H1 (cell line): ENCODE results near the gene CYGB. TPM values are rescaled to one million over a fixed set of nuclear protein-coding genes. Genes with fewer than 3 reads are reported as not detected.
A peak's percentile ranks its signal among the peaks of the same experiment; 100 is the strongest.

Source experiments
- CTCF ChIA-PET: fragments of 300-600 bp; sonication (Branson Sonifier 250); formaldehyde crosslinking; loops from one replicate; lab custom pipeline; 2021; ENCODE audit not compliant: partially characterized antibody; lab: Charles Lee
- POLR2A ChIA-PET: fragments of 300-600 bp; sonication (Branson Sonifier 250); formaldehyde crosslinking; loops from one replicate; lab custom pipeline; 2021; ENCODE audit warnings: inconsistent platforms; ENCODE audit not compliant: partially characterized antibody; lab: Charles Lee
- DNase-seq, 2 experiments: peaks; one replicate each; pipeline versions ENCODE4 v3.0.0 to v3.0.0-alpha.2; 2010 to 2022; ENCODE audit warnings: low spot score in 2 of 2, low read depth in 1 of 2, mixed read lengths in 1 of 2
- FAIRE-seq: peaks from 2 replicates; lab custom pipeline; 2011; peaks lifted over from hg19 to GRCh38; lab: Jason Lieb, UNC
- H2AFZ ChIP-seq: 2 replicates; pipeline ENCODE4 v1.8.1; 2012; ENCODE audit warnings: low read length, inconsistent platforms
- H2AK5ac ChIP-seq: 2 replicates; pipeline ENCODE4 v1.6.1; 2013; ENCODE audit warnings: low read depth, low read length
- H2BK120ac ChIP-seq: replicated peaks from 2 replicates; pipeline ENCODE3; 2013; ENCODE audit warnings: low read depth, low read length, inconsistent platforms
- H2BK12ac ChIP-seq: 2 replicates; pipeline ENCODE4 v1.6.1; 2013; ENCODE audit warnings: low read depth, low read length
- H2BK15ac ChIP-seq: 2 replicates; pipeline ENCODE4 v1.6.1; 2013; ENCODE audit warnings: low read length
- H2BK20ac ChIP-seq: 2 replicates; pipeline ENCODE4 v1.6.1; 2013; ENCODE audit warnings: low read length
- H2BK5ac ChIP-seq: 2 replicates; pipeline ENCODE4 v1.6.1; 2013; ENCODE audit warnings: low read depth, low read length
- H3K14ac ChIP-seq: 2 replicates; pipeline ENCODE4 v1.6.1; 2013; ENCODE audit warnings: inconsistent platforms; ENCODE audit not compliant: insufficient read length
- H3K18ac ChIP-seq: 2 replicates; pipeline ENCODE4 v1.6.1; 2013; ENCODE audit warnings: low read length; ENCODE audit errors: extremely low read depth
- H3K23ac ChIP-seq: 2 replicates; pipeline ENCODE4 v1.6.1; 2013; ENCODE audit warnings: inconsistent platforms; ENCODE audit not compliant: insufficient read length
- H3K23me2 ChIP-seq: 2 replicates; pipeline ENCODE4 v1.6.1; 2013; ENCODE audit warnings: low read depth, low read length
- H3K27ac ChIP-seq: 2 replicates; pipeline ENCODE4 v1.6.1; 2011; ENCODE audit warnings: low read depth, low read length, inconsistent platforms
- H3K27me3 ChIP-seq, 4 experiments: replicated peaks in 1 of 4; 1 replicate in 1 of 4; 2 replicates in 3 of 4; pipeline versions ENCODE4 v1.6.1 to v1.8.1; 2011 to 2013; ENCODE audit warnings: low read length in 3 of 4, mild to moderate bottlenecking in 3 of 4, inconsistent platforms in 2 of 4, mixed read lengths in 2 of 4, moderate library complexity in 1 of 4; ENCODE audit not compliant: control insufficient read depth in 3 of 4, insufficient read depth in 3 of 4; ENCODE audit errors: extremely low read depth in 1 of 4
- H3K36me3 ChIP-seq, 4 experiments: 2 replicates each; pipeline versions ENCODE4 v1.6.1 to v1.8.1; 2011 to 2013; ENCODE audit warnings: mild to moderate bottlenecking in 4 of 4, low read length in 3 of 4, moderate library complexity in 2 of 4, control low read depth in 1 of 4, inconsistent platforms in 1 of 4; ENCODE audit not compliant: insufficient read depth in 4 of 4, control insufficient read depth in 2 of 4
- H3K4ac ChIP-seq: replicated peaks from 2 replicates; pipeline ENCODE3; 2013; ENCODE audit warnings: low read length, low read depth, mixed read lengths, inconsistent platforms; ENCODE audit not compliant: insufficient read length
- H3K4me1 ChIP-seq, 4 experiments: replicated peaks in 1 of 4; 1 replicate in 1 of 4; 2 replicates in 3 of 4; pipeline versions ENCODE4 v1.6.1 to v1.8.1; 2011 to 2013; ENCODE audit warnings: low read length in 3 of 4, inconsistent platforms in 2 of 4, mixed read lengths in 1 of 4; ENCODE audit not compliant: insufficient read depth in 4 of 4, control insufficient read depth in 3 of 4
- H3K4me2 ChIP-seq, 2 experiments: 2 replicates each; pipeline versions ENCODE4 v1.6.1 to v1.8.1; 2011 to 2013; ENCODE audit warnings: low read depth in 2 of 2, low read length in 2 of 2, control low read depth in 1 of 2, inconsistent platforms in 1 of 2, mild to moderate bottlenecking in 1 of 2; ENCODE audit not compliant: insufficient read depth in 1 of 2
- H3K4me3 ChIP-seq, 4 experiments: fragments of 200-600, 300-600 bp in 1 of 4; sonication (generic), shearing (Covaris generic), sonication (Bioruptor Twin) in 1 of 4; 2 replicates each; pipeline versions ENCODE4 v1.5.1 to v1.8.1; 2011 to 2016; ENCODE audit warnings: low read length in 4 of 4, low read depth in 3 of 4, control low read depth in 2 of 4, inconsistent platforms in 2 of 4, mild to moderate bottlenecking in 2 of 4, mixed read lengths in 1 of 4, moderate library complexity in 1 of 4; ENCODE audit not compliant: insufficient read depth in 2 of 4; ENCODE audit errors: extremely low read depth in 1 of 4
- H3K56ac ChIP-seq: replicated peaks from 2 replicates; pipeline ENCODE3; 2013; ENCODE audit warnings: low read depth, mild to moderate bottlenecking, mixed read lengths, low read length, inconsistent platforms; ENCODE audit not compliant: insufficient read length
- H3K79me1 ChIP-seq: 2 replicates; pipeline ENCODE4 v1.6.1; 2013; ENCODE audit warnings: low read depth, low read length, control low read depth
- H3K79me2 ChIP-seq, 2 experiments: 2 replicates each; pipeline versions ENCODE4 v1.6.1 to v1.8.1; 2012 to 2013; ENCODE audit warnings: low read length in 2 of 2, mild to moderate bottlenecking in 2 of 2, inconsistent platforms in 1 of 2; ENCODE audit not compliant: insufficient read depth in 2 of 2, control insufficient read depth in 1 of 2
- H3K9ac ChIP-seq, 4 experiments: replicated peaks in 1 of 4; 1 replicate in 1 of 4; 2 replicates in 3 of 4; pipeline versions ENCODE4 v1.6.1 to v1.8.1; 2011 to 2013; ENCODE audit warnings: low read depth in 3 of 4, low read length in 3 of 4, control low read depth in 2 of 4, mild to moderate bottlenecking in 2 of 4, moderate library complexity in 2 of 4, inconsistent platforms in 1 of 4; ENCODE audit errors: extremely low read depth in 1 of 4
- H3K9me3 ChIP-seq, 2 experiments: 2 replicates each; pipeline versions ENCODE4 v1.6.1 to v1.8.1; 2012 to 2013; ENCODE audit warnings: mild to moderate bottlenecking in 2 of 2, moderate library complexity in 2 of 2, control low read depth in 1 of 2, inconsistent platforms in 1 of 2, low read depth in 1 of 2, low read length in 1 of 2, mixed read lengths in 1 of 2; ENCODE audit not compliant: insufficient read depth in 2 of 2
- H4K20me1 ChIP-seq, 2 experiments: replicated peaks in 1 of 2; 2 replicates each; pipeline versions ENCODE3 to v1.8.1; 2011 to 2013; ENCODE audit warnings: inconsistent platforms in 2 of 2, low read length in 2 of 2, mild to moderate bottlenecking in 1 of 2; ENCODE audit not compliant: insufficient read depth in 2 of 2, control insufficient read depth in 1 of 2
- H4K5ac ChIP-seq: 2 replicates; pipeline ENCODE4 v1.6.1; 2013; ENCODE audit warnings: low read length, low read depth, mixed read lengths, inconsistent platforms; ENCODE audit not compliant: insufficient read length
- H4K8ac ChIP-seq: 2 replicates; pipeline ENCODE4 v1.8.0; 2013; ENCODE audit warnings: mild to moderate bottlenecking, moderate library complexity, low read length, inconsistent platforms; ENCODE audit not compliant: insufficient read depth; ENCODE audit errors: extremely low read depth
- H4K91ac ChIP-seq: replicated peaks from 2 replicates; pipeline ENCODE3; 2013; ENCODE audit warnings: low read length, mixed read lengths, inconsistent platforms; ENCODE audit not compliant: insufficient read length
- ATF2 ChIP-seq: IDR thresholded peaks from 2 replicates; pipeline ENCODE4 v1.6.1; 2012; ENCODE audit warnings: low read length, inconsistent platforms
- CHD1 ChIP-seq: IDR thresholded peaks from 2 replicates; pipeline ENCODE4 v1.6.1; 2012; ENCODE audit warnings: low read depth, low read length, improper control_type of control experiment
- EGR1 ChIP-seq: IDR thresholded peaks from 2 replicates; pipeline ENCODE4 v1.6.1; 2011; ENCODE audit warnings: low read depth, low read length, borderline replicate concordance
- EZH2 ChIP-seq: fragments of 200-600 bp; sonication (generic); IDR thresholded peaks from 2 replicates; pipeline ENCODE4 v1.7.1; 2012; ENCODE audit warnings: low read depth, mild to moderate bottlenecking, moderate library complexity, low read length, inconsistent platforms; ENCODE audit not compliant: severe bottlenecking
- KDM5A ChIP-seq: fragments of 200-600 bp; IDR thresholded peaks from 2 replicates; pipeline ENCODE4 v1.7.1; 2012; ENCODE audit warnings: mild to moderate bottlenecking, low read length, inconsistent platforms, mixed read lengths
- SAP30 ChIP-seq: fragments of 300-600 bp; sonication (generic); IDR thresholded peaks from 2 replicates; pipeline ENCODE4 v1.7.1; 2012; ENCODE audit warnings: low read length, moderate library complexity, mild to moderate bottlenecking, inconsistent platforms; ENCODE audit not compliant: insufficient read depth, insufficient replicate concordance
- TCF12 ChIP-seq: IDR thresholded peaks from 2 replicates; pipeline ENCODE4 v1.6.1; 2011; ENCODE audit warnings: low read depth, mild to moderate bottlenecking, low read length
- WGBS, 2 experiments: shearing (Covaris generic) in 1 of 2; methylation state at CpG; one replicate each; pipeline versions ENCODE4 v1.1.6 to v1.1.7; 2013 to 2015; ENCODE audit warnings: low lambda C conversion rate in 2 of 2, mixed read lengths in 2 of 2, inconsistent platforms in 1 of 2, low coverage in 1 of 2, missing lambda C conversion rate in 1 of 2; ENCODE audit not compliant: insufficient replicate concordance in 2 of 2, insufficient coverage in 1 of 2, insufficient read length in 1 of 2; ENCODE audit errors: extremely low coverage in 1 of 2, missing lambda C conversion rate in 1 of 2; 5-methylcytosine and 5-hydroxymethylcytosine counted together
- polyA plus RNA-seq, 7 experiments: library from polyadenylated mRNA; depleted of rRNA in 3 of 7; stranded (reverse) in 5 of 7; unstranded in 2 of 7; fragments of >200 nt in 5 of 7; fragments of 200-250 nt in 2 of 7; gene quantifications; 1 replicate in 5 of 7; 2 replicates in 1 of 7; 4 replicates in 1 of 7; pipeline versions ENCODE4 v1.2.1 to v1.2.3, GENCODE V29; 2011 to 2013; ENCODE audit warnings: missing spikeins in 2 of 7, mixed read lengths in 2 of 7
- total RNA-seq: library from RNA; stranded (reverse); fragmentation: NEBNext Ultra II Directional; extraction: Animal tissue kit (Norgen Biotek cat#: 25700); gene quantifications from 2 replicates; pipeline ENCODE4 v1.2.1, GENCODE V29; 2021

CYGB gene
- total and polyA plus RNA-seq, 2 of the 8 experiments (the other 6 are each of a cell fraction or from before 2014, with no cell fraction given), result 2.7 to 3.7 TPM

DNA sequence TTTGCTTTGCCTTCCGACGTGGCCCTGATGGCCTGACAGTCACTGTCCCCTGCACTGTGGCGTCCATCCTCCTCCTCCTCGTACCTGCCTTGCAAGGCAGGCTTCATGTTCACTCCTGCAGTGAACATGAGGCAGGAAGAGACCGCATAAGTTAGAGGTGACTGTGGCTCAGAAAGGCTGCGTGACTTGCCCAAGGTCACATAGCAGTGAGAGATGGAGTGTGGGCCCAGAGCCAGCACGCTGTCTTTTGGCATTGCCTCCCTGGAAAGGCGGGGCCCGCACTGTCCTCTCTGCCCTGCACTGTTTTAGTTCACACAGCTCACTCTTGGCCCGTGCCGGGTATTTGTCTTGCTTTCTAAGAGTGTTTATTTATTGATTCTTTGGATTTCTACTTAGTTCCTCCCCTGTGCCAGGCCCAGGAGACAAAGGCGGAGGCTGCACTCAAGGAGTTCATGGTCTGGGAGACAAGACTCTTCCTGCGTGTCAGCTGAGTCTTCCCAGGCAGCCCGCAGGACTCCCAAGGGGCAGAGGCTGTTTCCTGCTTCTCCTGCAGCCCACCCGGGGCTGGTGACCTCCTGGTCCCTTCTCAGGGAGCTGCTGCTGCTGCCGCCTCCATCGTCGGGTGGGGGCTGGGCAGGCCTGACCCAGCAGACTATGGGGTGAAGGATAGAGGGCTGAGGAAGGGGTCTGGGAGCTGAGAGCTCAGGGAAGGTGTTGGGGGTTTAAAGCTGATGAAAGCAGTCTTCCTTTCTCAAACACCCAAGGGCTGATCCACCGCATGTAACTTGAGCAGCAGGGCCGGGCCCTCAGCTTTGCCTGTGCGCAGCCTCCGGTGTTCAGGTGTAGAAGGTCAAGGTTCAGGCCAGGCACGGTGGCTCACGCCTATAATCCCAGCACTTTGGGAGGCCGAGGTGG lies 12.7 kb downstream of the CYGB start:
- peak overlapping the region; percentile 61; the same call in 1 of the 2 replicates for H2BK20ac ChIP-seq
- CTCF ChIA-PET, result interaction anchor here (0.9 to 10.8 kb wide), 13 partner anchors 12 to 189 kb away, joined by 3 to 260 read pairs (median 17); partner anchors contain the start of genes CYGB, PRCD and RHBDF2
- H3K4ac ChIP-seq, result no peak overlapping the region
- no peak overlapping the region for H3K23ac ChIP-seq
- no peaks in the 10 kb centered on the region for H3K23me2 ChIP-seq
- no peaks in the 10 kb centered on the region for H3K79me2 ChIP-seq
- H3K4me3 ChIP-seq, result no peak overlapping the region
- H3K4me2 ChIP-seq, result no peak overlapping the region
- peak overlapping the region; percentile 96; the same call in 1 of the 2 replicates for H2BK15ac ChIP-seq
- no peak overlapping the region for H4K5ac ChIP-seq
- H3K14ac ChIP-seq, result no peak overlapping the region
- H3K27ac ChIP-seq, result no peak overlapping the region
- no peaks in the 10 kb centered on the region for H3K36me3 ChIP-seq
- no peak overlapping the region for H3K56ac ChIP-seq
- DNase-seq, result no peak
- H3K79me1 ChIP-seq, result no peaks in the 10 kb centered on the region; the same call in 1 of the 2 replicates
- H3K9me3 ChIP-seq, result no peaks in the 10 kb centered on the region
- FAIRE-seq, result no peak
- WGBS, 2 experiments, result 87% methylated on average over 25 of the region's 25 CpGs; no CpG with 5 or more reads in 1 of the 2 experiments
- peaks cover 0 to 26% (median 18%) of the 10 kb centered on the region in 4 experiments; a peak in 6 of 7 replicates for H3K4me1 ChIP-seq
- H2BK5ac ChIP-seq, result peak overlapping the region; percentile 48; the same call in 1 of the 2 replicates
- H3K18ac ChIP-seq, result no peak overlapping the region; the same call in 1 of the 2 replicates
- POLR2A ChIA-PET, result interaction anchor here (0.7 to 6.3 kb wide), 7 partner anchors 19 to 207 kb away, joined by 3 to 42 read pairs (median 4); no protein-coding TSS in a partner anchor
- H2BK120ac ChIP-seq, result no peak overlapping the region
- H2AK5ac ChIP-seq, result peak overlapping the region; percentile 93; the same call in 1 of the 2 replicates
- H3K27me3 ChIP-seq, result peaks cover 0 to 5% (median 0%) of the 10 kb centered on the region in 4 experiments; a peak in 3 of 7 replicates
- 0 out of 2 replicates have a peak overlapping the region, but pooled peaks have one; percentile 5 for H2AFZ ChIP-seq
- H2BK12ac ChIP-seq, result peak overlapping the region; percentile 62; the same call in 1 of the 2 replicates
- no peak overlapping the region for H3K9ac ChIP-seq
- H4K91ac ChIP-seq, result no peak overlapping the region
- no peak overlapping the region for H4K8ac ChIP-seq
- no peaks in the 10 kb centered on the region for H4K20me1 ChIP-seq
- TF ChIP-seq EZH2, result no peak
- TF ChIP-seq SAP30, result no peak
- no peak for TF ChIP-seq ATF2
- no peak for TF ChIP-seq KDM5A
- TF ChIP-seq TCF12, result no peak
- TF ChIP-seq CHD1, result no peak
- TF ChIP-seq EGR1, result no peak
